ENCODE measurements around the gene ZG16B. TPM values are rescaled to one million over a fixed set of nuclear protein-coding genes. Genes with fewer than 3 reads are reported as not detected.

The ZG16B gene
- total and polyA plus RNA-seq, 9 donors = 0.28 to 1.8 (median 0.45) TPM; not detected in 3

DNA sequence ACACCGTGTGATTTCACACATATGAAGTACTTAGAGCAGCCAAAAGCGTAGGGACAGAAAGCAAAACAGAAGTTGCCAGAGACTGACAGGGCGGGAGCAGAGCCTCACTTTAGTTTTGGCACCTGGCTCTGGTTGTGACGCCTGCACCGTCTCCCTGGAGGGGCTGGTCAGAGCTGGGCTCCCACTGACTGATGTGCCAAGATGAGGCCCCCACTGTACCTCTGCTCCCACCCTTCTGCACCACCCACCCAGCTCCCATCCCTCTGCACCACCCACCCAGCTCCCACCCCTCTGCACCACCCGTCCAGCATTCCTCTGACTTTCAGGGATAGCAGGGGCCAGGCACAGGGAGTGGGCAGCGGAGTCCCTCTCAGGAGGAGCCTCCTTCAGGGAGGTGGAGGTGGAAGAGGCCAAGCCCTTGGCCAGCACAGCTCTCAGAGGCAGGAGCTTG lies 16.3 kb upstream of the ZG16B start:
- H3K27me3 ChIP-seq = no peaks in the 10 kb centered on the region
- no peaks in the 10 kb centered on the region for H3K36me3 ChIP-seq
- intact Hi-C loops (cut with DNase I) = no loop called here
- H3K4me3 ChIP-seq = no peak overlapping the region
- no peak for TF ChIP-seq EP300 (IDR thresholded peaks at IDR 0.05)
- TF ChIP-seq, protein P1, sequence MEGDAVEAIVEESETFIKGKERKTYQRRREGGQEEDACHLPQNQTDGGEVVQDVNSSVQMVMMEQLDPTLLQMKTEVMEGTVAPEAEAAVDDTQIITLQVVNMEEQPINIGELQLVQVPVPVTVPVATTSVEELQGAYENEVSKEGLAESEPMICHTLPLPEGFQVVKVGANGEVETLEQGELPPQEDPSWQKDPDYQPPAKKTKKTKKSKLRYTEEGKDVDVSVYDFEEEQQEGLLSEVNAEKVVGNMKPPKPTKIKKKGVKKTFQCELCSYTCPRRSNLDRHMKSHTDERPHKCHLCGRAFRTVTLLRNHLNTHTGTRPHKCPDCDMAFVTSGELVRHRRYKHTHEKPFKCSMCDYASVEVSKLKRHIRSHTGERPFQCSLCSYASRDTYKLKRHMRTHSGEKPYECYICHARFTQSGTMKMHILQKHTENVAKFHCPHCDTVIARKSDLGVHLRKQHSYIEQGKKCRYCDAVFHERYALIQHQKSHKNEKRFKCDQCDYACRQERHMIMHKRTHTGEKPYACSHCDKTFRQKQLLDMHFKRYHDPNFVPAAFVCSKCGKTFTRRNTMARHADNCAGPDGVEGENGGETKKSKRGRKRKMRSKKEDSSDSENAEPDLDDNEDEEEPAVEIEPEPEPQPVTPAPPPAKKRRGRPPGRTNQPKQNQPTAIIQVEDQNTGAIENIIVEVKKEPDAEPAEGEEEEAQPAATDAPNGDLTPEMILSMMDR (IDR thresholded peaks at IDR 0.05) = no peak
- TF ChIP-seq POLR2A (IDR thresholded peaks at IDR 0.05) = no peak
- 36 to 60% (median 41%) methylated on average over 7 of the region's 7 CpGs for WGBS, 3 donors
- no peak overlapping the region for H3K27ac ChIP-seq
- peak in 1 of 5 donors; percentile 7 for DNase-seq
- no peaks in the 10 kb centered on the region for H3K4me1 ChIP-seq (ENCODE audit: insufficient read depth)
- no peaks in the 10 kb centered on the region for H3K9me3 ChIP-seq

DNA sequence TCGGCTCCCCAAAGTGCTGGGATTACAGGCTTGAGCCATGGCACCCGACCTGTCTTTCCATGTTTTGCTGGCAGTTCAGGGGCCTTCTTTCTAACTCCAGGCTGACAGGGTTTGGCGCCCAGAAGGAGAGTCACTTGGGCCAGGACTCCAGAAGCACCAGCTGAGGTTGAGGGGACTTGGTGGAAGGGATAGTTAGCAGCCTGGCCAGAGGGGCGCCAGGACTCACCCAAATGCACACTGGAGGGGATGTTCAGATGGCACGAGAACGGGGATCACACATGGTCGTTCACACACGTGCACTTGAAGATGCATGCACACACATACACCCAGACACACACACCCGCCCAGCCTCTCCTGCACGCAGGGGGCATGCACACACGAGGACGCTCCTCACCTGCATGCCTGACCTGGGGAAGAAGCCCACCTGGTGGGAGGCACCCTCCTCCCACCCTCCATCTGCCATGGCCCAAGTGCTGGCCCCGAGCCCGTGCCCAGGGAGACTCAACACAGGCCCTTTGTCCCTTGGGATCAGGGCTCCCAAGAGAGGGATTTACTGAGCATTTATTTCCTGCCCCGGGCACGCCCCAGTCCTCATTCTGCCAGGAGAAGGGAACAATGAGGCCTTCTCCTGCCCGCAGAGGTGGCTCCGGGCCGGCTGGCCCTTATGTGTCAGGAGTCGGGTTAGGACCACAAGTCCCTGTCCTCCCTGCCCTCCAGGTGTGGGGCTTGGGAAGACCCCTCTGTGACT lies 15.4 kb upstream of the ZG16B start:
- H3K9me3 ChIP-seq = no peaks in the 10 kb centered on the region
- 71 to 82% (median 78%) methylated on average over 20 of the region's 20 CpGs for WGBS, 3 donors
- DNase-seq = peak in 1 of 5 donors; percentile 12
- intact Hi-C loops (cut with DNase I) = no loop called here
- no peaks in the 10 kb centered on the region for H3K4me1 ChIP-seq (ENCODE audit: insufficient read depth)
- H3K4me3 ChIP-seq = no peak overlapping the region
- TF ChIP-seq POLR2A (IDR thresholded peaks at IDR 0.05) (no peak), EP300 (IDR thresholded peaks at IDR 0.05) (no peak)
- TF ChIP-seq, protein P1 (IDR thresholded peaks at IDR 0.05) = no peak
- no peaks in the 10 kb centered on the region for H3K36me3 ChIP-seq
- H3K27me3 ChIP-seq = no peaks in the 10 kb centered on the region
- no peak overlapping the region for H3K27ac ChIP-seq

DNA sequence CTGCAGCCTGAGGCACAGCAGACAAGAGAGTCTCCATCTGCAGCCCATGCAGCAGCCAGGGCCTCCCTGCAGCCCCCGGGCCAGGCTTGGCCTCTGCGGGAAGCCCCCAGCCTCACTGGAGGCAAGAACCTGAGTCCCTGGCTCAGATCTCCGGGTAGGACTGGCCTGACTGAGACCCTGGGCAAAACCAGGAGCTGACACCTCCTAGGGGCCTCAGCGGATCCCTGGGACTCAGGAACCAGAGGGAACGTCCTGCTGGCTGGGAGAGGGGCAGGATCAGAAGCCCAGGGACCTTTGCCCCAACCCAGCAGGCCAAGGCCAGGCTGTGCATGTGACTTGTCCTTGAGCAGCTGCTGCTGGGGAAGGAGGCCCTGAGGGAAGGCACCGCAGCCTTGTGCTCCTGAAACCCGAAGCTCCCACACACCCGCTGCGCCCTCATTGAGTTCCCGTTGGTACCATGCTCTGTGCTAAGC lies 14.8 kb upstream of the ZG16B start:
- H3K36me3 ChIP-seq = no peaks in the 10 kb centered on the region
- WGBS, 3 donors = 43 to 49% (median 48%) methylated on average over 8 to 10 of the region's 10 CpGs
- H3K9me3 ChIP-seq = no peaks in the 10 kb centered on the region
- no peak for DNase-seq
- TF ChIP-seq POLR2A (IDR thresholded peaks at IDR 0.05) (no peak), EP300 (IDR thresholded peaks at IDR 0.05) (no peak)
- TF ChIP-seq, protein P1 (IDR thresholded peaks at IDR 0.05) = no peak
- no peaks in the 10 kb centered on the region for H3K27me3 ChIP-seq
- intact Hi-C loops (cut with DNase I) = no loop called here
- no peaks in the 10 kb centered on the region for H3K4me1 ChIP-seq (ENCODE audit: insufficient read depth)
- H3K4me3 ChIP-seq = no peak overlapping the region
- no peak overlapping the region for H3K27ac ChIP-seq

DNA sequence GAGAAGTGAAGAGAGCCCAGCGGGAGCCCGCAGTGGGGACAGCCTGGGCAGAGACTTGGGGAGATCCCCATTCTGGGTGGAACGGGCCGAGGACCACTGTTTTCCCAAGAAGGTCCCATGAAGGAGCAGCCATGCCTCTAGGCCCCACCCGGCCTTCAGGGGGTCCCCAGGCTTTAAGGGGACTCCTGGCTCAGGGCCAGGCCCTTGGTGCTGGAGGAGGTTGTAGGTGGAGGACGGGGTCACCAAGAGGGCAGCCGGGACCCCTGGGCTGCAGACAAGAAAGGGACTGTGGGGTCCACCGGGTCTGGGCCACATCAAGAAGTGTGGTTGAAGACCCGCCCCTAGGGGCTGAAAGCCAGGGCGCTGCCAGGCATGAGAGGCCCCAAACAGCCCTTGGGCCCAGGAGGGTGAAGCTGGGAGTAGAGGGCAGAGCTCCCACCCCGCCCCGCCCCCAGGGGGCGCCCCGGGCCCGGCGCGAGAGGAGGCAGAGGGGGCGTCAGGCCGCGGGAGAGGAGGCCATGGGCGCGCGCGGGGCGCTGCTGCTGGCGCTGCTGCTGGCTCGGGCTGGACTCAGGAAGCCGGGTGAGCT lies 13.3 kb upstream of the ZG16B start, which contains the start of gene PRSS21:
Gene PRSS21 (plus strand): TSS at position 487 of the 589 bp plus-strand sequence. CDS start 32 bp downstream, at position 519.
- DNase-seq = peak in 1 of 5 donors; percentile 31
- intact Hi-C loops (cut with DNase I) = no loop called here
- H3K36me3 ChIP-seq = no peaks in the 10 kb centered on the region
- H3K27me3 ChIP-seq = no peaks in the 10 kb centered on the region
- no peaks in the 10 kb centered on the region for H3K9me3 ChIP-seq
- no peak within 1 kb of the TSS for H3K4me3 ChIP-seq
- WGBS, 3 donors = 61 to 64% (median 63%) methylated on average over 24 to 28 of the region's 28 CpGs
- TF ChIP-seq EP300 (IDR thresholded peaks at IDR 0.05) (no peak), POLR2A (IDR thresholded peaks at IDR 0.05) (no peak)
- TF ChIP-seq, protein P1 (IDR thresholded peaks at IDR 0.05) = no peak
- H3K27ac ChIP-seq = no peak within 1 kb of the TSS
- H3K4me1 ChIP-seq (ENCODE audit: insufficient read depth) = no peaks in the 10 kb centered on the region

All from ovary (tissue), 9 donors.